GM12872 (cell line): Measurements from ENCODE around the gene DUSP15.

Experiments
- TF ChIP-seq, protein P1 (sequence below): IDR thresholded peaks from 3 replicates; pipeline ENCODE4 v1.5.1; 2011; ENCODE audit warnings: low read depth, mild to moderate bottlenecking, low read length, moderate library complexity; ENCODE audit not compliant: insufficient read depth

Gene DUSP15

GRCh38 chr20:31869673-31869941, 720 bp downstream of the DUSP15 start:
- TF ChIP-seq, protein P1, sequence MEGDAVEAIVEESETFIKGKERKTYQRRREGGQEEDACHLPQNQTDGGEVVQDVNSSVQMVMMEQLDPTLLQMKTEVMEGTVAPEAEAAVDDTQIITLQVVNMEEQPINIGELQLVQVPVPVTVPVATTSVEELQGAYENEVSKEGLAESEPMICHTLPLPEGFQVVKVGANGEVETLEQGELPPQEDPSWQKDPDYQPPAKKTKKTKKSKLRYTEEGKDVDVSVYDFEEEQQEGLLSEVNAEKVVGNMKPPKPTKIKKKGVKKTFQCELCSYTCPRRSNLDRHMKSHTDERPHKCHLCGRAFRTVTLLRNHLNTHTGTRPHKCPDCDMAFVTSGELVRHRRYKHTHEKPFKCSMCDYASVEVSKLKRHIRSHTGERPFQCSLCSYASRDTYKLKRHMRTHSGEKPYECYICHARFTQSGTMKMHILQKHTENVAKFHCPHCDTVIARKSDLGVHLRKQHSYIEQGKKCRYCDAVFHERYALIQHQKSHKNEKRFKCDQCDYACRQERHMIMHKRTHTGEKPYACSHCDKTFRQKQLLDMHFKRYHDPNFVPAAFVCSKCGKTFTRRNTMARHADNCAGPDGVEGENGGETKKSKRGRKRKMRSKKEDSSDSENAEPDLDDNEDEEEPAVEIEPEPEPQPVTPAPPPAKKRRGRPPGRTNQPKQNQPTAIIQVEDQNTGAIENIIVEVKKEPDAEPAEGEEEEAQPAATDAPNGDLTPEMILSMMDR, result no peak

DNA sequence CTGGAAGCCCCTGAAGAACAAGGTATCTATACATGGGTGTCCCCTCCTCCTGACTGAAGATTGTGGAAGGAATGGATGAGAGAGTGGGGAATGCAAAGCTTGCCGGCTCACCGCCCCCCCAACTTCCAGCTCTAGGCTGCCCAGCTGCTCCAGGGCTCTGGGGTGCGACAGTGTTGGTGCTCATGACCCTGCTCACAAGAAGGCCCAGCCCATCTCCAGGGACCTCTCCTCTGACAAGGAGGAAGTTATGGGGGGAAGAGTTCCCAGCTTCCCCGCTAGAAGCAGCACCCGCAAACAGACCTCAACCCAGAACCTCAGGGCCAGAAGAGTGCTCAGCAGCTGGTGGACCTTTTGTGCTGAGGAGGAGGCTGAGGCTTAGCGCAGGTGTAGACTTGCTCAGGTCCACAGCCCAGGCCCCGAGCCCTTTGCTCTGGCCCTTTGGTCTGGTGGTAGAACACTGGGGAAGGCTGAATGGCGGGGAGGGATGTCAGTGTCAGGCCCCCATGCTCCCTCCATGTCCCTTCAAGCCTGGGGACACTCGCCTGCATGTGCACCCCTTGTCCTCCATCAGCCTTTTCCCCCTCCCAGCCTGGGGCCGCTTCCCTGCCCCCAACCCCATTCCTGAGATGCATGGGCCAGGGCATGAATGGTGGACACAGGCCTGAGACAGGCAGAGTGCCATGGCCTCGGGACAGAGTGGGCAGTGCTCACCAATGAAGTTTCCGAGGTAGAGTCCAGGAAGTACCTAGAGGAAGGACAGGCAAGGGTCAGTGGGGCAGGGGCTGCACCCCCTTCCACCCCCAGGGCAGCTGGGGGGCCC, 1.3 kb downstream of the DUSP15 start:
- TF ChIP-seq, protein P1, result no peak

DNA sequence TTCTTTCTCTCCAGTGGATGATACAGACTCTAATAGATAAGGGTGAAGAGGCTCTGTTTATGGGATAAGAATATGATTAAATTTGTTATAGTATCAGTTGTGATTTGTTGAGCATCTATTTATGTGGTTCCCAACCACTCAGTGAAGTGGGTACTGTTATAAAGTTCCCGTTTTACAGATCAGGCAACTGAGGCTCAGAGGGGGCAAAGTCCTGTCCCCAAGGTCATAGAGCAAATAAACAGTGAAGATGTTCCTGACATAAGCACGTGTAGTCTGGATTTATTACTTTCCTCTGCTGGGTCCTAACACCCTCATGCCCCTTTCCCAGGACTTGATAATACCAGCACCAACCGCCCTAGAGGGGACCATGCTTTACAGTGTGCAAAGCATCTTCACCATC, 4.1 kb downstream of the DUSP15 start:
- TF ChIP-seq, protein P1, result no peak

GRCh38 chr20:31864521-31865400, 5.6 kb downstream of the DUSP15 start:
- TF ChIP-seq, protein P1, result no peak

DNA sequence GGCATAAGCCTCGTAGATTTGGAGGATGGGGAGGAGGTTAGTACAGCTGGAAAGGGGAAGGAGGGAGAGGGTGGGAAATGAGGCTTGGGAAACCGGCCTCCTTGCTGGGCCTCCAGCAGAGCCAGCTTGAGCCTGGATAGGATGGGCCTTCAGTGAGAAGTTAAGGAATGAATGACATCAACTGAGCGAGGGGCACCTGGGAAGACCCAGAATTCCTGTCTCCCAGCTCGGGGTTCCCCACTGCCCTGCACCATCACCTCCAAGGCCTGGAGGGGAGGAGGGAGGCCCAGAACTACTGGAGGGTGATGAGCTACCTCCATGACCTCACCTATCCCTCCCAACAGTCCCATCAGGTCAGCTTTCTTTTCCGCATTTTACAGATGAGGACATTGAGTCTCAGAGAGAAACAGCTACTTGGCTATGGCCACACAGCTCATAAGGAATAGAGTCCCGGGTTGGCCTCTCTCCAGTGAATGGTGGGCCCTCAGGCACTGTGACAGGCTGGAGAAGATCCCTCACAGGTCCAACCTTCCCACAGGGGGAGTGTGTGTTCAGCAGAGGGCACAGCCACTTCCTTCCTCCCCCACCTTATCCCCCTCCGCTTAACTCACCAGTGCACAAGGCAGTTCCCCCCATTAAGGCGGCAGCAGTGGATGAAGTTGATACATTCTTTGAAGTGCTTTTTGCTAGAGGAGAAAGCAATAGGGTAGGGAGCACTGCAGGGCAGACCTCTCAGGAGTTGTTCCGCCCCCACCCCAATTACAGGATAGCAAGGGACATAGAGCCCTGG, 6.8 kb downstream of the DUSP15 start:
- TF ChIP-seq, protein P1, result no peak

- TF ChIP-seq, protein P1, result no peak
These were observed 7.8 kb downstream of the DUSP15 start for GRCh38 chr20:31862506-31862905.

GRCh38 chr20:31862157-31862470, 8.2 kb downstream of the DUSP15 start:
- TF ChIP-seq, protein P1, result no peak
